Stimulated activated CD8-positive, alpha-beta memory T cell treated with anti-CD3 and anti-CD28 coated beads, Interleukin-12 subunit alpha, Interleukin-12 subunit beta, amount 100 ng/mL, for 24 hours (primary cell): ENCODE results near the gene TMIGD2.

Source experiments
- DNase-seq: peaks from one replicate; pipeline ENCODE4 v3.0.0-alpha.2; 2020; ENCODE audit errors: extremely low read depth

TMIGD2 gene

DNA sequence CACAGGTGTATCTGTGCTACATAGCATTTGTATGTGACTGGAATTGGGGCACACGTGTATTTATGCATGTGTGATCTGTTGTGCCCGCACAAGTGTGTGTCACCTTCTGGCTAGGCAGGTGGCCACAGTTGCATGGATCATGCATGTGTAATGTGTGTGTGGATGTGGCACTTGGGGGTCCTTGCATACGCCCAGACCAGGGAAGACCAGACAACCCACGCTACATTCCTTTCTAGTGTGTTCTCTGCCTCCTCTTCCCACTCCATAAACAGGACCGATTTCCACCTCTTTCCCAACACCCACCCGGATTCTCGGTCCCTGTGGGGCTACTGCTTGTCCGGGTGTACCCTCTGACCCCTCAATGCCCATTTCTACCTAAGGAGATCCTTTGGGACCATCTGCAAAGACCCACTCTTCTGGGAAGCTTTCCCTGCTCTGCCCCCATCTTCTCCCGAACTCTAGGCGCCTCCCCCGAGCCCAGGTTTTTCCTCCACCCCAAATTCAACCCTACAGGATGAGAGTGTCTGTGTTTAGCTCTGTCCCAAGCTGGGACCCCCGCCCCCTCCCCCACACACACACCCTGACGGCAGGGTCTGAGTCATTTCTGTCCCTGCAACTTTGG, 24.1 kb upstream of the TMIGD2 start:
- no peak for DNase-seq

DNA sequence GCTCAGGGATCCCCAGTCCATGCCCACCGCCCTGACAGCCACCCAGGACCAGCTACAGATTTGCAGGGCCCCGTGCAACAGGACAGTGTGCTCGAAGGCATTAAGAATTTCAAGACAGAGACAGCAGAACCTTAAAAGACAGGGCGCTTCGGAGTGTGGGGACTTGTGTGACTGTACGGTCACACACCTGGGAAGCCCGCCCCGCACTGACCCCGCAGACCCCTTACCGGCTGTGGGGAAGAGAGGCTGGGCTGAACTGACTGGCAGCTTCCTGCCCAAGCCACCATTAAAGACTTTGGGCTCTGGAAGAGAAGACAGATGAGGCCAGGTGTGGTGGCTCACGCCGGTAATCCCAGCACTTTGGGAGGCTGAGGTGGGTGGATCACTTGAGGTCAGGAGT, 22.0 kb upstream of the TMIGD2 start:
- no peak for DNase-seq

DNA sequence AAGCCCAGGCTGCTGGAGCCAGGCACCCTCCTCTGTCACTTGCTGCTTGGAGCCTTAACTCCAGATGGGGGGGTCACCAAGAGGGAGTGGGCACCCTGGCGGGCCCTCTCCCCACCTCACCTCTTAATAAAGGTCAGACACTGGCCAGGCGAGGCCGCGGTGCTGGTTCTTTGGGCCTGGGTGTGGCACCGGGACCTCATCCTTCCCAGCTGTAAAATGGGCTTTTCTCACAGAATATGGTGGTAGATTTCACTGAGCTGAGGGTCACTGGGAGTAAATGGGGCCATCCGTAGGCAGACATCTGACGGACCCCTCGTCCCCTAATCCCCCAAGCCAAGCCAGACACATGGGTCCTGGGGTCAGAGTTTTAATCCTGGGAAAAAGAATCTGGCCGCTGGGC, 21.5 kb upstream of the TMIGD2 start:
- no peak for DNase-seq

DNA sequence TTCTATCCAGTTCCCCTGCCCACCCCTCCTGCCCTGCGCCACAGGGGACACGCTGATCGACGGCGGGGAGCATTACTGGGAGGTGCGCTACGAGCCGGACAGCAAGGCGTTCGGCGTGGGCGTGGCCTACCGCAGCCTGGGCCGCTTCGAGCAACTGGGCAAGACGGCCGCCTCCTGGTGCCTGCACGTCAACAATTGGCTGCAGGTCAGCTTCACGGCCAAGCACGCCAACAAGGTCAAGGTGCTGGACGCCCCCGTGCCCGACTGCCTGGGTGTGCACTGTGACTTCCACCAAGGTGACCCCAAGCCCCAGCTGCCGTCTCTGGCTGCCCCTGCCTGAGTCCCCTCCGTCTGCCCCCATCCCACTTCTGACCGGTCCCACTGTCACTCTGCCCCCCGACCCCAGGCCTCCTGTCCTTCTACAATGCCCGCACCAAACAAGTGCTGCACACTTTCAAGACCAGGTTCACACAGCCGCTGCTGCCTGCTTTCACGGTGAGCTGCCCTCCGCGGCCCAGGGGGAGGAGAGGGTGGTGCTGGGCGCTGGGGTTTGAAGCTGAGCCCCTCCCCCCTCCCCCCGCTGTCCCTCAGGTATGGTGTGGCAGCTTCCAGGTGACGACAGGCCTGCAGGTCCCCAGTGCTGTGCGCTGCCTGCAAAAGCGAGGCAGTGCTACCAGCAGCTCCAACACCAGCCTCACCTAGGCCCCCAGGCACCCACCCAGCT, 20.9 kb upstream of the TMIGD2 start:
- no peak for DNase-seq

DNA sequence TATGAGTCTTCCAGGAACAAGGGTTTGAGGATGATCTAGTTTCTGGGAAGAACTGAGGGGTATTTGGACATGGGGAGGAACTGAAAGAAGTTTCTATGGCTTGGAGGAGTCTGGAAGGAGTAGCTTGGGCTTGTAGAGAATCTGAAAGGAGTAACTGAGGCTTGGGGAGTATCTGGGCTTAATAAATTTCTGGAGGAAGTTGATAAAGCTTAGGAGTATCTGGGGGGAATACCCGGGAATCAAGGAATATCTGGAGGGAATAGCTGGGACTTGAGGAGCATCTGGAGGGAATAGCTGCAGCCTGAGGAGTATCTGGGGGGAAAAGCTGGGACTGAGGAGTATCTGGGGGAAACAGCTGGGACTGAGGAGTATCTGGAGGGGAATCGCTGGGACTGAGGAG, 18.2 kb upstream of the TMIGD2 start:
- DNase-seq = no peak

DNA sequence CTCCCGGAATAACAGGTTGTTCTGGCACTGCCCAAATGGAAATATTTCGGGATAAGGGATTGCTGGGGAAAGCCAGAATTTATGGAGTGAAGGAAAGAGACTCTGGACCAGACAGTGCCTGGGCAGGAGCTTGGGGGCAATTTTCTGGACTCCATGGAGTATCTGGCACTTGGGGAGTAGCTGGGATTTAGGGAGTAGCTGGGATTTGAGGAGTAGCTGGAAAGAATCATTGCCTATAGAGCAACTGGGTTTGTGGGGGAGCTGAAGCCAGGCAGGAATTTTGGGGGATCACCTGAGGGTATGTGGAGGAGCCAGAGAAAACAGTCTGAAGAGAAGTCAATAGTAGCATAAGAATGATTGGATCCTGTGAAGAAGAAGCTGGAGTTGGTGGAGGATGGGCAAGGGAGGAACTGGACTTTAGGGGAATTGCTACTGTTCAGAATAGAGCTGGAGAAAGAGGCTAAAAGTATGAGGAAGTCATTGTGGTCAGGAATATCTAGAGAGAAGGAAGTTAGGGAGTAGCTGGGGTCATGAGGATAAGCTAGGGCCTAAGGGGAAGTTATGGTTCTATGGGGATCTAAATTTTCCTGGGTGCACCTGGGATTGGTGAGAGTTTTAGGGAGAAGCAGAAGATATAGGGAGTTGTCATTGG, 17.0 kb upstream of the TMIGD2 start:
- DNase-seq = no peak

DNA sequence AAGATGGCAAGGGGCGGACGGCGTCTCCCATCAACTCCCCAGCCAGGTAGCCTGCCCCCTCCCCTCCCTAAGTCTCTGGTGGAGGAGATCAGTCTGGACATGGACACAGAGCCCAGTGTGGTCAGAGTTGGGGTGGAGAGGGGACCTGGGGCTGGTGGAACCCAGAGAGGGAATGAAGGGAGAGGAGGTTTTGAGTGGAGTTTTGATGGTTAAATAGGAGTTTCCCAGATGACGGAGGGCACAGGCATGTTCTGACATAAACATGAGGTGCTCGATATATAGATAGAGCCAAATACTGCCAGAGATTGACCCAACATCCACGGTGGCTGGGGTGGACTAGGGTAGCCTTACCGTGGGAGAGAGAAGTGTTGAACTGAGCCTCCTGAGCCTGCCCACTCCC, 16.3 kb upstream of the TMIGD2 start:
- no peak for DNase-seq

DNA sequence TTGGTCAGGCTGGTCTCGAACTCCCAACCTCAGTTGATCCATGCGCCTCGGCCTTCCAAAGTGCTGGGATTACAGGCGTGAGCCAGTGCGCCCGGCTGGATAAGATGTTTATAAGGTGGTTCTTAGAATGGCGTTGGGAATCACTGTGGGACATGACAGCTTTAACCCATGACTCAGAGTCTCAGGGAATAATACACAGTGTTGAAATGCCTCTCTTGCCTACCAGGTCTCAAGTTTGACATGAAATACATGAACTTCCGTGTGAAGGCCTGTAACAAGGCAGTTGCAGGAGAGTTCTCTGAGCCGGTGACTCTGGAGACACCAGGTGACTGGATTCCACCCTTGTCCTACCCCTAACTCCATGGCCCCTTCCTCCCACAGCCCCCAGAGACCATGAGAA, 14.8 kb upstream of the TMIGD2 start:
- no peak for DNase-seq

DNA sequence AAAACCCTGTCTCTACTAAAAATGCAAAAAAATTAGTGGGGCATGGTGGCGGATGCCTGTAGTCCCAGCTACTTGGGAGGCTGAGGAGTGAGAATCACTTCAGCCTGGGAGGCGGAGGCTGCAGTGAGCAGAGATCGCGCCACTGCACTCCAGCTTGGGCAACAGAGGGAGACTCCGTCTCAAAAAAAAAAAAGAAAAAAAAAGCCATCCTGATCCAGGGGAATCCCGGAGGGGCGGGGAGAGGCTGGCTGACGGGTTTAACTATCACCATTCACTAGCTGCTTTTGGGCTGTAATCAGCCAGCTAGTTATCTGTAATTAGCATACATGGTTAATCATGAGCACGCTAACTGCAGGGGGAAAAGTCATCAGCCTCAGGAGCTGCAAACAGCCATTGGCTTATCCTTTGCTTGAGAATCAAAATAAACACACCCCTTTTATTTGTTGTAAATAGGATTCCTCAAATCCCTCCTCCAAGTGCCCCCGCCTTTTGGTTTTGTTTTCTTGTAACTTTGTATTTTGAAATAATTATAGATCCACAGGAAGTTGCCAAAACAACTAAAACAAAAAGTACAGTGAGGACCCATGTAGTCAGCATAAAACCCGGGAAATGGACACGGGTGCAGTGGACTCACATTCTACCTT, 11.8 kb upstream of the TMIGD2 start:
- DNase-seq = no peak

DNA sequence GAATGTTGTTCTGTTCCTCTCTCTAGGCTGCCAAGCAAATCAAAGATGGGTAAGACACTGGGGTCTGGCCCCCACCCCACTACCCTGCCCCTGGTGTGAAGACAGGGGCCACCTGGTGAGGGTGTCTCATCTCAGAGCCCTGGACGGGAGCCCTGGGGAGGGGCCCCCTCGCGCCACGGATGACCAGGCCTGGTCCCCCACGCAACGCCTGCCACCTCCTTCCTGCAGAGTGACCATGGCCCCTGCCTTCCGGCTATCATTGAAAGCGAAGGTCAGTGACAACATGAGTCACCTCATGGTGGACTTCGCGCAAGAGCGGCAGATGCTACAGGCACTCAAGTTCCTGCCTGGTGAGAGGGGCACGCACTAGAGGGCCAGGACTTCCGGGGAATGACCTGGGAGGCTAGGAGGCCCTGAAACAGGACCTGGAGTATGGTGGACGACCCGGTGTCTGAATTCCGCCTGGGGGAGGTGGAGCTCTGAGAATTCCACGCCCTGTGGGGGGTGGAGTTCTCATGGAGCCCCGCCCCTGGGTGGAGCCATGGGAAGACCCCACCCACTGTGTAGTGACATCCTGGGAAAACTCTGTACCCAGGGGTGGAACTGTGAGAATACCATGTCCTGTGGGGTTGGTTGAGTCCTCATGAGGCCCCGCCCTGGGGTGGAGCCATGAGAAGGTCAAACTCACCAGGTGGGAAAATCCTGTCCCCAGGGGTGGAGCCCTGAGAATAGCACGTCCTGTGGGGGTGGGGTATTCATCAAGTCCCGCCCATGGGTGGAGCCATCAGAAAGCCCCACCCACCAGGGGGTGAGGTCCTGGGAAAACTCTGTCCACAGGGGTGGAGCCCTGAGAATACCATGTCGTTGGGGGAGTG, 8.3 kb upstream of the TMIGD2 start:
- DNase-seq = no peak

DNA sequence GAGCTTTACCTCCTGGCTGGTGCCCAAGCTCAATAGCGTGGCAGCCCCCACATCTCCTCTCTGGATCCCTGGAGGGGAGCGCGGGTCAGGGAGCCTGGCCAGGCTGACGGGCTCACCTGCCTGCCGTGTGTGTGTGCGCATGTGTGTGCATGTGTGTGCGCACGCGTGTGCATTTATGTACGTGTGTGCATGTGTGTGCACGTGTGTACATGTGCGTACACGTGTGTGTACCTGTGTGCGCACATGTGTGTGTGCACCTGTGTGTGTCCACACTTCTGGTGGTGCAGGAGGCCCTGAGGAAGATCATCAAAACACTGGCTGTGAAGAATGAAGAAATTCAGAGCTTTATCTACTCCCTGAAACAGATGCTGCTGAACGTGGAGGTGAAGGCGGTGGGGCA, 3.5 kb upstream of the TMIGD2 start:
- DNase-seq = no peak

DNA sequence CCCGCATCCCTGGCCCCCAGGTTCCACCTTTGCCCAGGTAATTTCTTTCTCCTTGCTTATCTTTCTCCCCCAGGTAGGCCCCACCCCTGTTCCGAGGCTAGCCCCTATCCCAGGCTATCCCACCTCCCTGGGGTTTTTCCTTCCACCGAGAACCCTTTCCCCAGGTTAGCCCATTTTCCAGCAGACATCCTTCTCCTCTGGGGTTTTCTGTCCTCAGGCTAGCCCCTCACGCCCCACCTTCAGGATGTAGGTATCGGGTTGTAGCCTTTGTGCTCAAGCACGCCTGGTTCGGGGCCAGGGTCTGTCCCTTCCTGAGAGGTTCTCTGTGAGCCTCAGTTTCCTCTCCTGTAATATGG, 3.0 kb upstream of the TMIGD2 start:
- no peak for DNase-seq

DNA sequence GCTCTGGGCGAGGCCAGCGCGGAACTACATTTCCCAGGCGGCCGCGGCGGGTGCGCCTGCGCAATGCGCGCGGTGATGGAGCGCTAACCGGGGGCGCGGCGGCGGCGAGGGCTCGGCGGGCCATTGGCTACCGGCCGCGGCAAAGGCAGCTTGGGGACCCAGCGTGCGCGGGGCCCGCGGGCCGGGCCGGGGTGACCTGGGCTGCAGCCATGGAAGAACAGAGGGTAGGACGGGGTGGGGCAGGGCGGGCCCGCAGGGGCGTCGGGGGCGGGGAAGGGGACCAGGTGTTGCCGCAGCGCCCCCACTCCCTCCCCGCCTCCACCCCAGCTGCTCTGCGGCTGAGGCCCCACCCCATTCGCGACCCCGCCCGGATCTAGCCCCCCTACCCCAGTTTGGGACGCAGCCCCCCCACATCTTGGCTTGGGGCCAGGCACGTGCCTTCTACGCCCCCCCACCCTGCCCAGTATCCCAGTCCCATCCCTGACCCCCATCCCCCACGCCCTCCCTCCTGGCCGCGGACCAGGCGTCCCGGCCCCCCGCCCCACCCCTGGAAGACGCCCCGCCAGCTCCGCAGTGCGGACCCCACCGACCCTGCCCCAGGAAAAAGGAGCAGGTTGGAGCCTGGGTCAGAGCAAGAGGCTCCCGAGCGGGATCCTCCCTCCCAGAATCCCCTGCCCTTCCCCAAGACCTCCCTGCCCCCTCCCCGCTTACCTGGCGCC, 2.5 kb upstream of the TMIGD2 start, which contains the start of gene FSD1:
FSD1 (plus strand) TSS at position 61 of the 719 bp plus-strand sequence; CDS start at position 210, 149 bp downstream.
- peak; percentile 39 for DNase-seq

DNA sequence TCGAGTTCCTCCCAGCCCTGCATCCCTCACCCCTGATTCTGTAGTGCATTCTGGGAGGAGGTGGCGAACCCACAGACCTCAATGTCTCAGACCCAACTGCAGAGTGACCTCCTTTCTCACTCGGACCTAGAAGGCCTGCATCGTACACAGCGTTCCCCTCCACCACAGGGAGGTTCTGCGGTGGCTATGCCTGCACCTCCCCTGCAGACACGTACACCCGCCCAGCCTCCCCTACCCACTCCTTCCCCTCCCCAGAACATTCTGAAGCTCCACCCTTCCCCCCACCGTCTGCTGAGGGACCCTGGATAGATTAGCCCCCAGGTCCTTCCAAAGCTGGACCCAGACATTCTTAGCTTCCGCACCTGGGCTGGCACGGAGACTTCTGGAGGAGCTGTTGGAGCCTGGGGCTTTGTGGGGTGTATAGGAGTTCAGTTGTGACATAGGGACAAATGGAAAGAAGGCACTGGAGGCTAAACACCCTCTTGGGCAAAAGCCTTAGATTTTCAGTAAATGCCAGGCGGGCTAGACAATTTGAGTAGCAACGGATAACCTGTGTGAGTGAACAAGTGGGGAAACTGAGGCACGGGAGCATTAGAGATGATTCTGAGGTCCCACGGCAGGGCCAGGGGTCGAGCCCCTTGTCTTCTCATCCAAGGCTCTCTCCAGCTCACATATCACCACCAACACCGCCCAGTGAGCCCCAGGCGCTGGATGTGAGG, 1.8 kb upstream of the TMIGD2 start:
- no peak for DNase-seq

DNA sequence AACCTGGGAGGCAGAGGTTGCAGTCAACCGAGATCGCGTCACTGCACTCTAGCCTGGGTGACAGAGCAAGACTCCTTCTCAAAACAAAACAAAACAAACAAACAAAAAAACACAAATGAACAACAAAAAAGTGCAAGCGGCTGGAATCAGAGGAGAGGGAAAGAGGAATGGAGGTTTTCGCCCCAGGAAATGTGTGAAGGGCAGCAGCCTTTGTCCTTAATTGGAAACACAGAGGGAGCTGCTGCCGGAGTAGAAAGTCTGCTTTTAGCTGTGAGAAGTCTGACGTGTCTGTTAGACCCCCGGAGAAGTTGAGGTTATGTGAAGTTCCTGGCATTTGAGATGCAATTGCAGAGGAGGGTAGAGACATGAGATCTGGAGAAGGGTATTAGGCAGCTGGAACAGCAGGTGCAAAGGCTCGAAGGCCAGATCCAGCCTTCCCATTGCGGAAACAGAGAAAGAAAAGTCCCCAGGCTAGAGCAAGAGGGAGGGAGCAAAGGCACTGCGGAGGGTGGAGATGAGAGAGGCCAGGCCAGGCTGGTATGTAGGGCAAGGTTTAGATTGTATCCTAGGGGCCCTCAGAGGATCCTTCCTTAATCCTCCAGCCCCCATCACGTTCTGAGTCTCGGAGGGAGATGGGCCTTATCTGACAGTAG, 473 bp downstream of the TMIGD2 start:
- no peak for DNase-seq

DNA sequence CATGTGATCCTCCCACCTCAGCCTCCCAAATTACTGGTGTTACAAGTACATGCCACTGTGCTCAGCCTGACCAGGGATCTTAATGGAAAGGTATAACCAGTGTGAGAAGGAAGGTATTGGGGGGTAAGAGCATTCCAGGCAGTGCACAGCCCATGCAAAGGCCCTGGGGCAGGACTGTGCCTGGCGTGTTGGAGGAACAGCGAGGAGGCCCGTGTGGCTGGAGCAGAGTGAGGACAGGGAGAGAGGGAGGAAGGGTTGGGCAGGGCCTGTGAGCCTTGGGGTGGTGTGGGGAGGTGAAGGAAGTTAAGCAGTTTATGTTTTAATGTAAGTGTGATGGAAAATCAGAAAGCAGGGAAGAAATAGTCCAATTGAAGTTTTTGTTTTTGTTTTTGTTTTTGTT, 1.6 kb downstream of the TMIGD2 start:
- no peak for DNase-seq

DNA sequence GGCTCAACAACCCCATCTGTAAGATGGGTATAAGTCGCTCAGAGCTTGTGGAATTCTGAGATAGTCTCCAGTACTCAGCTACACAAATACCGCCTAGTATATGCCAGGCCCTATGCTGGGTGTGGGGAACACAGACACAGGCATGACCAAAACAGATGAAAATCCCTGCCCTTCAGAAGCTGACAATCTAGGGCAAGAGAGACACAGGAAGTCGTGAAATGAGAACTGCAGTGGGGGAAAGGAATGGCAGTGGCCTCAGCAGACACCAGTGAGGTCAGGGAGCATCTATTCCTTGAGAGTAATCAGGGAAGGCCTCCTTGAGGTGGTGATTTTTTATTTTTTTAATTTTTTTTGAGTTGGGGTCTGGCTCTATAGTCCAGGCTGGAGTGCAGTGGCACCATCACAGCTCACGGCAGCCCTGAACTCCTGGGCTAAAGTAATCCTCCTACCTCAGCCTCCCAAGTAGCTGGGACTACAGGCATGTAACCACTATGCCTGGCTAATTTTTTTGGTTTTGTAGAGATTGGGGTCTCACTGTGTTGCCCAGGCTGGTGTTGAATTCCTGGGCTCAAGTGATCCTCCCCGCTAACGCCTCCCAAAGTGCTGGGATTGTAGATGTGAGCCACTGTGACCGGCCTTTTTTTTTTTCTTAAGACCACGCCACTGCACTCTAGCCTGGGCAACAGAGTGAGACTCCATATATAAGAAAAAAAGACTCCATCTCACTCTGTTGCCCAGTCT, 3.2 kb downstream of the TMIGD2 start:
- DNase-seq = no peak

DNA sequence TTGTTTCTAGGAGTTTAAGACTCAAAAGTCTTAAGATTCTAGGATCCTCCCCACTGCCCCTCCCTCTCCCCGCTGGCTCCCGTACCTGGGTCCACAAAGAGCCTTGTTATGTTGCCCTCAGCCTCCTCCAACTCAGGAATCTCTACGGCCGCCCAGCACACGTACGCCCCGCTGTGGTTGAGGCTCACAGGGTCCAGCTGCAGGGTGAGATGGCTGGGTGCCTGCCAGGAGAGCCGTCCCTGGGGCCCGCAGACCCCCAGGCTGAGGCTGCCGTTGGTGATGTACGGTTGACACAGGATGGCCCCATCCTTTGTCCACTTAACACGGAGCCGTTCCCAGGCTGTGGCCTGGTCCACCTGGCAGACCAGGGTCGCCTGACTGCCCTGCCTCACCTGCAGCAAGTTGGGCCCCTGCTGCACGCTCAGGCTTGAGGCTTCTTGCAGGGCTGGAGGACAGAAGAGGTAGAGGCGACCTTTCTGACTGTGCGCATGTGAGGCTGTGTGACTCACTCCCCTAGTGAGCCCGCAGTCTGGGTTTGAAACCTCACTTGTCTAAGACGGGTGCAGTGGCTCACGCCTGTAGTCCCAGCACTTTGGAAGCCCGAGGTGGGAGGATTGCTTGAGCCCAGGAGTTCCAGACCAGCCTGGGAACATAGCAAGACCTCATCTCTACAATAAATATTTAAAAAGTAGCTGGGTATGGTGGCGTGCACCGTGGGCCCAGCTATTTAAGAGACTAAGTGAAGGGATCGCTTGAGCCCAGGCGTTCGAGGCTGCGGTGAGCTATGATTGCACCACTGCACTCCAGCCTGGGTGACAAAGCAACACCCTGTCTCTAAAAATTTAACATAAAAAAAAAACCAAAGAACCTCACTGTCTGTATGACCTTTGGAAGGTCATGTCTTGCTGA, 4.0 kb downstream of the TMIGD2 start:
- DNase-seq = no peak
